ENCODE results near the gene OR5AN1. TPM values are rescaled to one million over a fixed set of nuclear protein-coding genes. Genes with fewer than 3 reads are reported as not detected.

The OR5AN1 gene
- total RNA-seq, 1 donor from 2014 or later: not detected

DNA sequence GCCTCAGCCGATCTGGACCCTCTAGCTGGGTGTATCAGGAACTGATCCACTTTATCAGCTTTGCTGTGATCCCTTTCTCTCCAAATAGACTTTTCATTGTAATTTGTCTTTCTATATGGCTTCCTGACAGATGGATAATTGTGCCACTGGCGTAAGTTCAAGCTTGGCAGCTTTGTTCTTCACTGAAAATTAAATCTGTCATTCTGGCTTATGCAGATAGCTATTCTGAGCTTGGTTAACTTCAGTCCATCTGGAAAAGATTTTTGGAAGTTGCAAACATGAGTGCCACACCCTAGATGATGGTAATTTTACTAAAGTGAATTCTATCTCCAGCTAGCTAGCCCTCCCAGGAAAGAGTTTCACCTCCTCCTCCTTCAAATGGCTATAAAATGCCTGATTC is 59.5 kb downstream of the OR5AN1 start:
- no peak overlapping the region for H3K4me3 ChIP-seq (ENCODE audit: low read depth, low read length)
- TF ChIP-seq, protein P1, sequence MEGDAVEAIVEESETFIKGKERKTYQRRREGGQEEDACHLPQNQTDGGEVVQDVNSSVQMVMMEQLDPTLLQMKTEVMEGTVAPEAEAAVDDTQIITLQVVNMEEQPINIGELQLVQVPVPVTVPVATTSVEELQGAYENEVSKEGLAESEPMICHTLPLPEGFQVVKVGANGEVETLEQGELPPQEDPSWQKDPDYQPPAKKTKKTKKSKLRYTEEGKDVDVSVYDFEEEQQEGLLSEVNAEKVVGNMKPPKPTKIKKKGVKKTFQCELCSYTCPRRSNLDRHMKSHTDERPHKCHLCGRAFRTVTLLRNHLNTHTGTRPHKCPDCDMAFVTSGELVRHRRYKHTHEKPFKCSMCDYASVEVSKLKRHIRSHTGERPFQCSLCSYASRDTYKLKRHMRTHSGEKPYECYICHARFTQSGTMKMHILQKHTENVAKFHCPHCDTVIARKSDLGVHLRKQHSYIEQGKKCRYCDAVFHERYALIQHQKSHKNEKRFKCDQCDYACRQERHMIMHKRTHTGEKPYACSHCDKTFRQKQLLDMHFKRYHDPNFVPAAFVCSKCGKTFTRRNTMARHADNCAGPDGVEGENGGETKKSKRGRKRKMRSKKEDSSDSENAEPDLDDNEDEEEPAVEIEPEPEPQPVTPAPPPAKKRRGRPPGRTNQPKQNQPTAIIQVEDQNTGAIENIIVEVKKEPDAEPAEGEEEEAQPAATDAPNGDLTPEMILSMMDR (conservative IDR thresholded peaks at IDR 0.05; ENCODE audit: low read depth, low read length): no peak
- DNase-seq (ENCODE audit: low read depth): no peak

Other genes starting within 250 kb of the OR5AN1 start
- 36.8 and 44.7 TPM in 2 replicates for gene FAM111A, start 216.0 kb upstream of the OR5AN1 start, total RNA-seq
- gene DTX4, start 186.8 kb upstream of the OR5AN1 start, total RNA-seq: 2.7 and 3.0 TPM in 2 replicates
- not detected in 2 replicates for gene MPEG1, start 146.0 kb upstream of the OR5AN1 start, total RNA-seq
- gene OR5A2, start 67.5 kb downstream of the OR5AN1 start, total RNA-seq: not detected in 2 replicates
- gene OR5A1, start 77.6 kb downstream of the OR5AN1 start, total RNA-seq: not detected in 2 replicates
- gene OR4D6, start 98.1 kb downstream of the OR5AN1 start, total RNA-seq: not detected in 2 replicates
- not detected in 2 replicates for gene OR4D10, start 114.4 kb downstream of the OR5AN1 start, total RNA-seq
- not detected in 2 replicates for gene OR4D11, start 144.7 kb downstream of the OR5AN1 start, total RNA-seq
- not detected in 2 replicates for gene OR4D9, start 152.6 kb downstream of the OR5AN1 start, total RNA-seq

Measured in epithelial cell of proximal tubule (primary cell).